Measurements from ENCODE around the gene MYPOP. TPM values are rescaled to one million over a fixed set of nuclear protein-coding genes. Genes with fewer than 3 reads are reported as not detected.

Gene MYPOP
- total and polyA plus RNA-seq, 2 of the 13 experiments (the other 11 are each of a cell fraction or from before 2014, with no cell fraction given) = 2.3 to 2.7 TPM

DNA sequence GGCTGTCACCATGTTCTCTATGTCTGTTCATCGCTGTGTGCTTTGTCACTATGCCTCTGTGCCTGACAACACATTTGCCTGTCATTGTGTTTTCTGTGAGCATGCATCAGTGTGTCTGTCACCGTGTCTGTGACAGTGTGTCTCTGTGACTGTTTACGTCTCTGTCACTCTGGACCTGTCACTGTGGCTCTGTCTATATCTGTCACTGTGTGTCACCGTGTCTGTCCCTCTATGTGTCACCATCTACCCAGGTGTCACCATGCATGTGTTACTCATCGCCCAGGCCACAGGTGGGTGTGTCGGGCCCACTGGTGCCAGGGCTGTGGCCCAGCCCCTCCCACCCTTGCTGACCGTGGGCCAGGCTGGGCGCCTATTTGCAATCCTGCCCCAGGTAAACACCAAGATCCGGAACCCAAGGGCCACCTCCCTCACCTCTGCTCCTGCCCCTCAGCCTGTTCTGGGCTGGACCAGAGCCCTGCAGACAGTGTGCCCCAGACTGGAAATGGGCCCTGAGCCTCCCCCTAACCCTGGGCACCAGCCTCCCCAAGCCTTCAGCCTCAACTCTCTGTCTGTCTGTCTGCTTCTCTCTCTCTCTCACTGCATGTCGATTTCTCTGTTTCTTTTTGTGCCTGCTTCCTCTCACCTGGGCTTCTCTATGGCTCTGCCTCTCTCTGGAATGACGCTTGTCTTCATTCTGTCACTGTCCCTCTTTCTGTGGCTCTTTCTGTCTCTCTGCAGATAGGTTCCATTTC lies 24.2 kb downstream of the MYPOP start (continued):
- TF ChIP-seq, protein P1, sequence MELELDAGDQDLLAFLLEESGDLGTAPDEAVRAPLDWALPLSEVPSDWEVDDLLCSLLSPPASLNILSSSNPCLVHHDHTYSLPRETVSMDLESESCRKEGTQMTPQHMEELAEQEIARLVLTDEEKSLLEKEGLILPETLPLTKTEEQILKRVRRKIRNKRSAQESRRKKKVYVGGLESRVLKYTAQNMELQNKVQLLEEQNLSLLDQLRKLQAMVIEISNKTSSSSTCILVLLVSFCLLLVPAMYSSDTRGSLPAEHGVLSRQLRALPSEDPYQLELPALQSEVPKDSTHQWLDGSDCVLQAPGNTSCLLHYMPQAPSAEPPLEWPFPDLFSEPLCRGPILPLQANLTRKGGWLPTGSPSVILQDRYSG (CRISPR knock-in tag; IDR thresholded peaks at IDR 0.05) = no peak
- no peak for TF ChIP-seq ZNF180 (CRISPR knock-in tag; IDR thresholded peaks at IDR 0.05; ENCODE audit: borderline replicate concordance, low read depth)
- TF ChIP-seq ZNF556 (CRISPR knock-in tag; IDR thresholded peaks at IDR 0.05; ENCODE audit: borderline replicate concordance) = 0 out of 2 replicates have a peak, but pooled peaks have one; percentile 39
- TF ChIP-seq, protein P2, sequence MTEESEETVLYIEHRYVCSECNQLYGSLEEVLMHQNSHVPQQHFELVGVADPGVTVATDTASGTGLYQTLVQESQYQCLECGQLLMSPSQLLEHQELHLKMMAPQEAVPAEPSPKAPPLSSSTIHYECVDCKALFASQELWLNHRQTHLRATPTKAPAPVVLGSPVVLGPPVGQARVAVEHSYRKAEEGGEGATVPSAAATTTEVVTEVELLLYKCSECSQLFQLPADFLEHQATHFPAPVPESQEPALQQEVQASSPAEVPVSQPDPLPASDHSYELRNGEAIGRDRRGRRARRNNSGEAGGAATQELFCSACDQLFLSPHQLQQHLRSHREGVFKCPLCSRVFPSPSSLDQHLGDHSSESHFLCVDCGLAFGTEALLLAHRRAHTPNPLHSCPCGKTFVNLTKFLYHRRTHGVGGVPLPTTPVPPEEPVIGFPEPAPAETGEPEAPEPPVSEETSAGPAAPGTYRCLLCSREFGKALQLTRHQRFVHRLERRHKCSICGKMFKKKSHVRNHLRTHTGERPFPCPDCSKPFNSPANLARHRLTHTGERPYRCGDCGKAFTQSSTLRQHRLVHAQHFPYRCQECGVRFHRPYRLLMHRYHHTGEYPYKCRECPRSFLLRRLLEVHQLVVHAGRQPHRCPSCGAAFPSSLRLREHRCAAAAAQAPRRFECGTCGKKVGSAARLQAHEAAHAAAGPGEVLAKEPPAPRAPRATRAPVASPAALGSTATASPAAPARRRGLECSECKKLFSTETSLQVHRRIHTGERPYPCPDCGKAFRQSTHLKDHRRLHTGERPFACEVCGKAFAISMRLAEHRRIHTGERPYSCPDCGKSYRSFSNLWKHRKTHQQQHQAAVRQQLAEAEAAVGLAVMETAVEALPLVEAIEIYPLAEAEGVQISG (CRISPR knock-in tag; IDR thresholded peaks at IDR 0.05) = peak; percentile 68
- TF ChIP-seq ZNF20 (CRISPR knock-in tag; IDR thresholded peaks at IDR 0.05) = no peak
- TF ChIP-seq ONECUT2 (CRISPR knock-in tag; IDR thresholded peaks at IDR 0.05) = no peak
- TF ChIP-seq, protein P3, sequence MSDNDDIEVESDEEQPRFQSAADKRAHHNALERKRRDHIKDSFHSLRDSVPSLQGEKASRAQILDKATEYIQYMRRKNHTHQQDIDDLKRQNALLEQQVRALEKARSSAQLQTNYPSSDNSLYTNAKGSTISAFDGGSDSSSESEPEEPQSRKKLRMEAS (IDR thresholded peaks at IDR 0.05) = peak; percentile 58
- no peak for TF ChIP-seq ZKSCAN8 (CRISPR knock-in tag; IDR thresholded peaks at IDR 0.05; ENCODE audit: borderline replicate concordance)
- TF ChIP-seq ERF (CRISPR knock-in tag; IDR thresholded peaks at IDR 0.05) = 0 out of 2 replicates have a peak, but pooled peaks have one; percentile 32
- 0 out of 2 replicates have a peak, but pooled peaks have one; percentile 54 for TF ChIP-seq THAP11 (CRISPR knock-in tag; IDR thresholded peaks at IDR 0.05)
- no peak; the same call in 1 of the 2 replicates for TF ChIP-seq ZZZ3 (CRISPR knock-in tag; IDR thresholded peaks at IDR 0.05; ENCODE audit: borderline replicate concordance)
- TF ChIP-seq ZNF891 (CRISPR knock-in tag; IDR thresholded peaks at IDR 0.05) = no peak
- no peak for TF ChIP-seq ZNF644 (CRISPR knock-in tag; IDR thresholded peaks at IDR 0.05; ENCODE audit: low read depth)
- TF ChIP-seq SP5 (CRISPR knock-in tag; IDR thresholded peaks at IDR 0.05; ENCODE audit: borderline replicate concordance, low read depth) = peak; percentile 63; the same call in 1 of the 2 replicates
- TF ChIP-seq, protein P4, sequence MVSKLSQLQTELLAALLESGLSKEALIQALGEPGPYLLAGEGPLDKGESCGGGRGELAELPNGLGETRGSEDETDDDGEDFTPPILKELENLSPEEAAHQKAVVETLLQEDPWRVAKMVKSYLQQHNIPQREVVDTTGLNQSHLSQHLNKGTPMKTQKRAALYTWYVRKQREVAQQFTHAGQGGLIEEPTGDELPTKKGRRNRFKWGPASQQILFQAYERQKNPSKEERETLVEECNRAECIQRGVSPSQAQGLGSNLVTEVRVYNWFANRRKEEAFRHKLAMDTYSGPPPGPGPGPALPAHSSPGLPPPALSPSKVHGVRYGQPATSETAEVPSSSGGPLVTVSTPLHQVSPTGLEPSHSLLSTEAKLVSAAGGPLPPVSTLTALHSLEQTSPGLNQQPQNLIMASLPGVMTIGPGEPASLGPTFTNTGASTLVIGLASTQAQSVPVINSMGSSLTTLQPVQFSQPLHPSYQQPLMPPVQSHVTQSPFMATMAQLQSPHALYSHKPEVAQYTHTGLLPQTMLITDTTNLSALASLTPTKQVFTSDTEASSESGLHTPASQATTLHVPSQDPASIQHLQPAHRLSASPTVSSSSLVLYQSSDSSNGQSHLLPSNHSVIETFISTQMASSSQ (IDR thresholded peaks at IDR 0.05; ENCODE audit: low read depth) = no peak; the same call in 1 of the 2 replicates
- TF ChIP-seq, protein P4 (CRISPR knock-in tag; IDR thresholded peaks at IDR 0.05; ENCODE audit: borderline replicate concordance) = peak; percentile 79; the same call in 1 of the 2 replicates
- TF ChIP-seq, protein P5, sequence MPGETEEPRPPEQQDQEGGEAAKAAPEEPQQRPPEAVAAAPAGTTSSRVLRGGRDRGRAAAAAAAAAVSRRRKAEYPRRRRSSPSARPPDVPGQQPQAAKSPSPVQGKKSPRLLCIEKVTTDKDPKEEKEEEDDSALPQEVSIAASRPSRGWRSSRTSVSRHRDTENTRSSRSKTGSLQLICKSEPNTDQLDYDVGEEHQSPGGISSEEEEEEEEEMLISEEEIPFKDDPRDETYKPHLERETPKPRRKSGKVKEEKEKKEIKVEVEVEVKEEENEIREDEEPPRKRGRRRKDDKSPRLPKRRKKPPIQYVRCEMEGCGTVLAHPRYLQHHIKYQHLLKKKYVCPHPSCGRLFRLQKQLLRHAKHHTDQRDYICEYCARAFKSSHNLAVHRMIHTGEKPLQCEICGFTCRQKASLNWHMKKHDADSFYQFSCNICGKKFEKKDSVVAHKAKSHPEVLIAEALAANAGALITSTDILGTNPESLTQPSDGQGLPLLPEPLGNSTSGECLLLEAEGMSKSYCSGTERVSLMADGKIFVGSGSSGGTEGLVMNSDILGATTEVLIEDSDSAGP (CRISPR knock-in tag; IDR thresholded peaks at IDR 0.05; ENCODE audit: borderline replicate concordance) = peak; percentile 38; the same call in 1 of the 2 replicates
- TF ChIP-seq PPARG (CRISPR knock-in tag; conservative IDR thresholded peaks at IDR 0.05) = no peak
- no peak for TF ChIP-seq KMT2B (CRISPR knock-in tag; IDR thresholded peaks at IDR 0.05)
- TF ChIP-seq DNMT3B (CRISPR knock-in tag; conservative IDR thresholded peaks at IDR 0.05) = peak; percentile 78
